ENCODE results near the gene DNM2. TPM values are rescaled to one million over a fixed set of nuclear protein-coding genes. Genes with fewer than 3 reads are reported as not detected.

DNM2 gene
- total RNA-seq, 1 donor from 2014 or later, result 280 TPM

- H3K27me3 ChIP-seq, result no peaks in the 10 kb centered on the region
- H3K36me3 ChIP-seq, result no peaks in the 10 kb centered on the region
- no peaks in the 10 kb centered on the region for H3K9me3 ChIP-seq
- no peaks in the 10 kb centered on the region for H3K4me1 ChIP-seq
- no peak overlapping the region for H3K27ac ChIP-seq
- H3K4me3 ChIP-seq, result no peak overlapping the region
- intact Hi-C loops (cut with DNase I), result loop anchor here (10.0 kb wide), 1 partner anchor 61 kb away; no protein-coding TSS in a partner anchor
- ATAC-seq (no peak), DNase-seq (no peak)
- no peak for TF ChIP-seq CTCF (IDR thresholded peaks at IDR 0.05)
Measured at GRCh38 chr19:10713317-10713716, 4.6 kb upstream of the DNM2 start.

GRCh38 chr19:10717054-10717355 is 874 bp upstream of the DNM2 start:
- H3K4me1 ChIP-seq, result peaks cover 28% of the 10 kb centered on the region
- ATAC-seq (no peak), DNase-seq (no peak)
- H3K9me3 ChIP-seq, result no peaks in the 10 kb centered on the region
- peaks cover 5% of the 10 kb centered on the region for H3K36me3 ChIP-seq
- peak overlapping the region; percentile 11 for H3K4me3 ChIP-seq
- intact Hi-C loops (cut with DNase I), result loop anchor here (10.0 kb wide), 1 partner anchor 58 kb away; no protein-coding TSS in a partner anchor
- no peaks in the 10 kb centered on the region for H3K27me3 ChIP-seq
- H3K27ac ChIP-seq, result peak overlapping the region; percentile 37
- TF ChIP-seq CTCF (IDR thresholded peaks at IDR 0.05), result no peak

GRCh38 chr19:10718205-10719196 is 622 bp downstream of the DNM2 start:
- Histone ChIP-seq H3K9me3 (no peaks in the 10 kb centered on the region), H3K27ac (peak overlapping the region; percentile 96), H3K36me3 (peaks cover 5% of the 10 kb centered on the region), H3K4me1 (peaks cover 28% of the 10 kb centered on the region), H3K4me3 (peak overlapping the region; percentile 96), H3K27me3 (no peaks in the 10 kb centered on the region)
- peak; percentile 50 for ATAC-seq
- no peak for TF ChIP-seq CTCF (IDR thresholded peaks at IDR 0.05)
- peak; percentile 82 for DNase-seq
- intact Hi-C loops (cut with DNase I), result loop anchor here (10.0 kb wide), 1 partner anchor 56 kb away; no protein-coding TSS in a partner anchor

GRCh38 chr19:10719466-10719961 is 1.6 kb downstream of the DNM2 start:
- Histone ChIP-seq H3K9me3 (no peaks in the 10 kb centered on the region), H3K4me1 (peaks cover 32% of the 10 kb centered on the region), H3K27ac (peak overlapping the region; percentile 96), H3K4me3 (peak overlapping the region; percentile 96), H3K36me3 (peaks cover 5% of the 10 kb centered on the region), H3K27me3 (no peaks in the 10 kb centered on the region)
- intact Hi-C loops (cut with DNase I), result loop anchor here (10.0 kb wide), 1 partner anchor 55 kb away; no protein-coding TSS in a partner anchor
- TF ChIP-seq CTCF (IDR thresholded peaks at IDR 0.05), result no peak
- no peak for ATAC-seq
- DNase-seq, result no peak

- Histone ChIP-seq H3K9me3 (no peaks in the 10 kb centered on the region), H3K27me3 (no peaks in the 10 kb centered on the region), H3K4me3 (no peak overlapping the region), H3K27ac (no peak overlapping the region), H3K4me1 (peaks cover 41% of the 10 kb centered on the region), H3K36me3 (peaks cover 5% of the 10 kb centered on the region)
- intact Hi-C loops (cut with DNase I), result no loop called here
- TF ChIP-seq CTCF (IDR thresholded peaks at IDR 0.05), result no peak
- DNase-seq, result no peak
- ATAC-seq, result no peak
Measured at GRCh38 chr19:10720607-10721125, 2.8 kb downstream of the DNM2 start.
